SK-N-SH (cell line): ENCODE data around the gene RERG. TPM values are rescaled to one million over a fixed set of nuclear protein-coding genes. Genes with fewer than 3 reads are reported as not detected.

ENCODE experiments used
- CTCF ChIA-PET: fragments of 300-600, 350-600 bp; formaldehyde crosslinking; extraction: SDS; loops from one replicate; lab custom pipeline; 2021; lab: Yijun Ruan, JAX
- POLR2A ChIA-PET: fragments of 350-600 bp; sonication (Branson Sonifier 250); formaldehyde crosslinking; extraction: SDS; loops from one replicate; lab custom pipeline; 2020; ENCODE audit warnings: antibody characterized with exemption, inconsistent platforms; lab: Yijun Ruan, JAX
- DNase-seq: peaks from one replicate; pipeline ENCODE4 v3.0.0; 2012
- H2AFZ ChIP-seq: fragments of 200-600 bp; sonication (generic); 2 replicates; pipeline ENCODE4 v1.8.1; 2016; ENCODE audit warnings: antibody characterized with exemption, mild to moderate bottlenecking, low read depth
- H3F3A ChIP-seq: fragments of 200-600 bp; sonication (generic); replicated peaks from 2 replicates; pipeline ENCODE3; 2016; ENCODE audit warnings: antibody characterized with exemption, mild to moderate bottlenecking; ENCODE audit not compliant: insufficient read depth
- H3K27ac ChIP-seq, 2 experiments: fragments of 200-500 bp in 1 of 2; fragments of 200-600 bp in 1 of 2; sonication (Bioruptor generic) in 1 of 2; sonication (generic), shearing (Covaris generic) in 1 of 2; 2 replicates each; pipeline versions ENCODE4 v1.5.1 to v1.6.1; 2014 to 2016; ENCODE audit warnings: low read depth in 2 of 2, inconsistent platforms in 1 of 2, low read length in 1 of 2, mild to moderate bottlenecking in 1 of 2, mixed read lengths in 1 of 2
- H3K27me3 ChIP-seq: fragments of 200-600 bp; sonication (generic), shearing (Covaris generic); 2 replicates; pipeline ENCODE4 v1.6.1; 2016; ENCODE audit warnings: mixed run types; ENCODE audit not compliant: insufficient read depth
- H3K36me3 ChIP-seq, 2 experiments: fragments of 200-500 bp in 1 of 2; fragments of 200-600 bp in 1 of 2; sonication (Bioruptor generic) in 1 of 2; sonication (generic) in 1 of 2; replicated peaks in 1 of 2; 2 replicates each; pipeline versions ENCODE3 to v1.5.1; 2014 to 2016; ENCODE audit warnings: low read length in 1 of 2, mild to moderate bottlenecking in 1 of 2; ENCODE audit not compliant: insufficient read depth in 2 of 2, control insufficient read depth in 1 of 2
- H3K4me1 ChIP-seq, 2 experiments: fragments of 200-500 bp in 1 of 2; fragments of 200-600 bp in 1 of 2; sonication (Bioruptor generic) in 1 of 2; sonication (generic), shearing (Covaris generic) in 1 of 2; 2 replicates each; pipeline versions ENCODE4 v1.5.1 to v1.6.1; 2014 to 2016; ENCODE audit warnings: low read depth in 1 of 2, low read length in 1 of 2, mixed run types in 1 of 2; ENCODE audit not compliant: insufficient read depth in 2 of 2, control insufficient read depth in 1 of 2
- H3K4me2 ChIP-seq: fragments of 200-600 bp; sonication (generic), shearing (Covaris generic); 2 replicates; pipeline ENCODE4 v1.6.1; 2017; ENCODE audit warnings: mixed run types
- H3K4me3 ChIP-seq, 2 experiments: fragments of 200-500 bp in 1 of 2; fragments of 200-600 bp in 1 of 2; sonication (Bioruptor generic) in 1 of 2; sonication (generic), shearing (Covaris generic) in 1 of 2; 2 replicates each; pipeline versions ENCODE4 v1.5.1 to v1.8.1; 2014 to 2016; ENCODE audit warnings: low read depth in 2 of 2, inconsistent platforms in 1 of 2, low read length in 1 of 2, mild to moderate bottlenecking in 1 of 2, mixed read lengths in 1 of 2, moderate library complexity in 1 of 2
- H3K79me2 ChIP-seq: fragments of 200-600 bp; sonication (generic); 2 replicates; pipeline ENCODE4 v1.8.1; 2017; ENCODE audit warnings: mild to moderate bottlenecking; ENCODE audit not compliant: insufficient read depth
- H3K9ac ChIP-seq: fragments of 200-600 bp; sonication (generic); 2 replicates; pipeline ENCODE4 v1.6.1; 2017; ENCODE audit warnings: mixed run types
- H3K9me2 ChIP-seq: fragments of 200-600 bp; sonication (generic); 2 replicates; pipeline ENCODE4 v1.6.1; 2017; ENCODE audit warnings: mixed run types
- H3K9me3 ChIP-seq: fragments of 200-600 bp; sonication (generic); 2 replicates; pipeline ENCODE4 v1.6.1; 2017; ENCODE audit warnings: mixed run types, mild to moderate bottlenecking, moderate library complexity
- H4K20me1 ChIP-seq: fragments of 200-600 bp; sonication (generic); 2 replicates; pipeline ENCODE4 v1.6.1; 2017; ENCODE audit warnings: mild to moderate bottlenecking, mixed run types; ENCODE audit not compliant: insufficient read depth
- EP300 ChIP-seq, 2 experiments: IDR thresholded peaks; 2 replicates each; pipeline versions ENCODE4 v1.4.0 to v1.6.1; 2012; ENCODE audit warnings: borderline replicate concordance in 1 of 2, low read depth in 1 of 2, low read length in 1 of 2
- GATA2 ChIP-seq: sonication (generic); formaldehyde crosslinking; IDR thresholded peaks from 2 replicates; pipeline ENCODE4 v1.5.0; 2020; ENCODE audit warnings: mild to moderate bottlenecking, missing genetic modification reagents
- JUND ChIP-seq: IDR thresholded peaks from 2 replicates; pipeline ENCODE4 v1.4.0; 2012
- MAX ChIP-seq: IDR thresholded peaks from 2 replicates; pipeline ENCODE4 v1.4.0; 2012; ENCODE audit warnings: low read depth
- MXI1 ChIP-seq: IDR thresholded peaks from 2 replicates; pipeline ENCODE4 v1.6.1; 2012; ENCODE audit warnings: mild to moderate bottlenecking, low read depth, low read length, improper control_type of control experiment
- NRF1 ChIP-seq: IDR thresholded peaks from 2 replicates; pipeline ENCODE4 v1.6.1; 2012; ENCODE audit warnings: low read depth, mild to moderate bottlenecking, low read length
- POLR2AphosphoS5 ChIP-seq: IDR thresholded peaks from 2 replicates; pipeline ENCODE4 v1.6.1; 2012; ENCODE audit warnings: low read depth, low read length
- RXRA ChIP-seq: IDR thresholded peaks from 2 replicates; pipeline ENCODE4 v1.4.0; 2012; ENCODE audit warnings: low read depth, mild to moderate bottlenecking, borderline replicate concordance
- SIN3A ChIP-seq: IDR thresholded peaks from 2 replicates; pipeline ENCODE4 v1.6.1; 2012; ENCODE audit warnings: low read depth, mild to moderate bottlenecking, low read length, moderate library complexity, borderline replicate concordance
- SMC3 ChIP-seq: IDR thresholded peaks from 2 replicates; pipeline ENCODE4 v1.6.1; 2012; ENCODE audit warnings: low read depth, low read length, improper control_type of control experiment
- TAF1 ChIP-seq: IDR thresholded peaks from 2 replicates; pipeline ENCODE4 v1.6.1; 2012; ENCODE audit warnings: low read depth, mild to moderate bottlenecking, low read length, moderate library complexity, borderline replicate concordance
- TCF12 ChIP-seq: IDR thresholded peaks from 2 replicates; pipeline ENCODE4 v1.4.0; 2012
- USF2 ChIP-seq: fragments of 150-350 bp; IDR thresholded peaks from 2 replicates; pipeline ENCODE4 v1.6.1; 2017; ENCODE audit warnings: antibody characterized with exemption, low read length, low read depth, borderline replicate concordance
- YY1 ChIP-seq: IDR thresholded peaks from 2 replicates; pipeline ENCODE4 v1.4.0; 2012; ENCODE audit warnings: low read depth, mild to moderate bottlenecking
- ZBTB33 ChIP-seq: IDR thresholded peaks from 2 replicates; pipeline ENCODE4 v1.4.0; 2012; ENCODE audit warnings: low read depth, borderline replicate concordance
- WGBS: methylation state at CpG from one replicate; pipeline ENCODE4 v1.1.6; 2017; ENCODE audit warnings: low lambda C conversion rate; 5-methylcytosine and 5-hydroxymethylcytosine counted together
- polyA plus RNA-seq, 3 experiments: library from polyadenylated mRNA; depleted of rRNA; stranded (reverse); fragments of >200 nt; gene quantifications; 2 replicates each; pipeline ENCODE4 v1.2.3, GENCODE V29; 2012
- TF ChIP-seq, protein P1 (sequence below): fragments of 150-350 bp; IDR thresholded peaks from 2 replicates; pipeline ENCODE4 v1.6.1; 2016; ENCODE audit warnings: mild to moderate bottlenecking, low read depth, low read length

Gene RERG
- polyA plus RNA-seq, 1 of the 3 experiments (the other 2 are of a cell fraction): 0.49 TPM

DNA sequence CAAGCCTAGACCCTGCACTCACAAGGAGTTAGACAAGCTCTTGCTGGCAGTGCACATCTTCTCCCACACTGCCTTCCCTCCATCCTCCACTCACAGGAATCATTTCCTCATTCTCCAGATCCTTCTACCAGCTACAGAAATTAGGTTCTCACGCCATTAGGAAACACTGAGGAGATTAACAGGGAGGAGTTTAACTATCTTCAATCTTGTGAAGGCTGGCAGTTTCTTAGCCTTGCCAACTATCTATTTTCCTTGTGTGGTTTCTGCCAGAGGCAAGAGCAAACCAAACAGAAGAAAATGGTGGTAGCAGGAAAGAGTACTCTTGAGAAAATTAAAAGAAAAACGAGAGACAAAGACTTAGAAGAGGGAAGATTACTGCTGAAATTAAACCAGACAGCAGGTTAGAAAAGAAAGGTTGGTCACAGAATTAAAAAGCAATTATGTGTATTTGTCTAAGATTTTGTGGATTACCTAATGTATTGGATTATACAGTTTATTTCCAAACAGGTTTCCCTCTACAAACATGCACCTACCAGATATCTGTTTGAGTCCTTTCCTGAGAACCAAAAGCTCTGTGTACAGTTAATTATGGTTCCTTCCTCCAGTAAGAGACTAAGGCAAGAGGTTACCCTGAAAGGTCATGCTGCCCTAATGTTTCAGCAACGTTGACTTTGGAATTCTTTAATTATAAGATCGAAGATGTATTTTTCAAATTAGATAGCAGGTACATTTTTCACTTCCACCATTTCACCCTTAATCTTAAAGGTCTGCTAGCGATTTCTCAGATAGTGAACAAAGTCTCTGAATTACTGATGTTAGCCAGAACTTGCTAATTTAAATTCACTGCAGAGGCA lies 5.0 kb downstream of the RERG start:
- CTCF ChIA-PET: interaction anchor here (1.5 kb wide), 1 partner anchor 15 kb away, joined by 4 read pairs; no protein-coding TSS in a partner anchor
- H3K4me1 ChIP-seq: peaks cover 0 to 4% of the 10 kb centered on the region in 2 experiments; a peak in 1 of 4 replicates
- H3K9me2 ChIP-seq: no peaks in the 10 kb centered on the region
- no peaks in the 10 kb centered on the region for H3F3A ChIP-seq
- TF ChIP-seq SIN3A (no peak), MXI1 (no peak)
- TF ChIP-seq, all 33 proteins: peak for 0
- no peak for DNase-seq
- Histone ChIP-seq H3K9ac (no peak overlapping the region), H3K27me3 (no peaks in the 10 kb centered on the region; the same call in 1 of the 2 replicates), H3K79me2 (no peaks in the 10 kb centered on the region), H3K9me3 (no peaks in the 10 kb centered on the region), H3K4me2 (no peak overlapping the region), H4K20me1 (no peaks in the 10 kb centered on the region), H3K27ac (no peak overlapping the region), H3K36me3 (no peaks in the 10 kb centered on the region), H2AFZ (no peak overlapping the region), H3K4me3 (no peak overlapping the region)
- 4% methylated on average over 5 of the region's 5 CpGs for WGBS
- POLR2A ChIA-PET: no interaction called here

DNA sequence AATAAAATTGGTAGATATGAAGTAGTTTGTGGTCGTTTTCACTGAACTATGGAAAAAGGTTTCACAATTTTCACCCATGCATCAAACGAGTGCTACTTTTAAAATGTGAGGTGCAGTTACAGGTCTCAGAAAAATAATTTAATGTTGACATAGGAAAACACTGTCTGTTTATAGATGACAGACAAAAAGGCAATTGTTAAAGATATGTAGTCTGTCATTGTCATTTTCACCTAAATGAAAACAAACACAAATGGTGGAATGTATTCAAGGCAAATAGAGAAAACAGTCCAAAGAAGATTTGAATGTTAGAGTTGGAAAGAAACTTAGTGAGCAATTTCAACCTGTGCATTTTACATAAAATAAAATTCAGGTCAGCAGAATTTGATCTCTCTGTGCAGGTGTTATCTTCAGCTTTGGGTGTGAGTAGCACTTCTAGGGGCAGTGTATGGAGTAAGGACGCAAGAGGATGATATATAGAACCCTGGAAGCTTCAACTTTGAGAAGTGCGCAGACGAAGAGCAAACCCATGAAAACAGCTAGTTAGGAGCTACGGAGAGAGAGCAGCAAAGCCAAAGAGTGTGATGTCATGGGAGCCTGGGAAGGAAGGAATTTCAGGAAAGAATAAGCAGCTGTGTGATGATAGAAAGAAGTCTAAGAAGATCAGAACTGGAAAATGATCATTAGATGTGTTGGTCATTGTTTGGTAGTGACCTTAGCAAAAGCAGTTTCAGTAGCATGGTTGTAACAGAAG lies 6.2 kb downstream of the RERG start:
- no peaks in the 10 kb centered on the region for H4K20me1 ChIP-seq
- H3K36me3 ChIP-seq: no peaks in the 10 kb centered on the region
- no peak overlapping the region for H3K9ac ChIP-seq
- no peaks in the 10 kb centered on the region; the same call in 1 of the 2 replicates for H3K27me3 ChIP-seq
- no peaks in the 10 kb centered on the region for H3K9me2 ChIP-seq
- H3K4me1 ChIP-seq: no peaks in the 10 kb centered on the region
- no peak overlapping the region for H2AFZ ChIP-seq
- no peak overlapping the region for H3K27ac ChIP-seq
- H3K9me3 ChIP-seq: no peaks in the 10 kb centered on the region
- H3K4me3 ChIP-seq: no peak overlapping the region
- CTCF ChIA-PET: interaction anchor here (1.0 to 1.5 kb wide), 3 partner anchors 14 to 63 kb away, joined by 3 to 4 read pairs (median 3); no protein-coding TSS in a partner anchor
- peaks cover 5% of the 10 kb centered on the region for H3F3A ChIP-seq
- POLR2A ChIA-PET: no interaction called here
- no peak overlapping the region for H3K4me2 ChIP-seq
- DNase-seq: no peak
- TF ChIP-seq TAF1 (no peak), POLR2AphosphoS5 (no peak), JUND (no peak), RXRA (no peak), NRF1 (no peak), SMC3 (no peak), ZBTB33 (no peak), MAX (no peak), TCF12 (no peak), YY1 (no peak), USF2 (no peak), GATA2 (CRISPR knock-in tag) (no peak), EP300 (IDR thresholded peaks at IDR 0.05; ENCODE audit: borderline replicate concordance in 1 of 2, low read depth in 1 of 2, low read length in 1 of 2) (no peak)
- TF ChIP-seq, protein P1, sequence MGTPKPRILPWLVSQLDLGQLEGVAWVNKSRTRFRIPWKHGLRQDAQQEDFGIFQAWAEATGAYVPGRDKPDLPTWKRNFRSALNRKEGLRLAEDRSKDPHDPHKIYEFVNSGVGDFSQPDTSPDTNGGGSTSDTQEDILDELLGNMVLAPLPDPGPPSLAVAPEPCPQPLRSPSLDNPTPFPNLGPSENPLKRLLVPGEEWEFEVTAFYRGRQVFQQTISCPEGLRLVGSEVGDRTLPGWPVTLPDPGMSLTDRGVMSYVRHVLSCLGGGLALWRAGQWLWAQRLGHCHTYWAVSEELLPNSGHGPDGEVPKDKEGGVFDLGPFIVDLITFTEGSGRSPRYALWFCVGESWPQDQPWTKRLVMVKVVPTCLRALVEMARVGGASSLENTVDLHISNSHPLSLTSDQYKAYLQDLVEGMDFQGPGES: no peak
- H3K79me2 ChIP-seq: no peaks in the 10 kb centered on the region
- WGBS: 52% methylated on average over 6 of the region's 6 CpGs
